Activated CD8-positive, alpha-beta T cell treated with anti-CD3 and anti-CD28 coated beads for 36 hours (primary cell): Measurements from ENCODE around the gene ZNF536. TPM values are rescaled to one million over a fixed set of nuclear protein-coding genes. Genes with fewer than 3 reads are reported as not detected.

Experiments
- ATAC-seq: fragments of 200-7000 bp; cut with Tn5 transposase; one replicate; pipeline ENCODE4 v1.10.0; 2021; ENCODE audit warnings: mild to moderate bottlenecking, moderate library complexity
- CTCF ChIA-PET: fragments of 350-600 bp; sonication (Branson Sonifier 250); formaldehyde crosslinking; loops from one replicate; lab custom pipeline; 2021; ENCODE audit warnings: antibody characterized with exemption; lab: Charles Lee
- POLR2A ChIA-PET: fragments of 350-600 bp; sonication (Branson Sonifier 250); formaldehyde crosslinking; loops from one replicate; lab custom pipeline; 2021; ENCODE audit warnings: antibody characterized with exemption; lab: Charles Lee
- DNase-seq: peaks from one replicate; pipeline ENCODE4 v3.0.0-alpha.2; 2020
- H3K27ac Mint-ChIP-seq: one replicate; pipeline ENCODE4 v1.8.0; 2021; ENCODE audit warnings: mild to moderate bottlenecking, mixed read lengths
- H3K27me3 Mint-ChIP-seq: one replicate; pipeline ENCODE4 v1.8.0; 2021; ENCODE audit warnings: mixed read lengths
- H3K36me3 Mint-ChIP-seq: one replicate; pipeline ENCODE4 v1.8.0; 2021; ENCODE audit warnings: low read depth, mixed read lengths
- H3K4me1 Mint-ChIP-seq: one replicate; pipeline ENCODE4 v1.8.0; 2021; ENCODE audit warnings: low read depth, mixed read lengths
- H3K4me3 Mint-ChIP-seq: one replicate; pipeline ENCODE4 v1.8.0; 2021; ENCODE audit warnings: mild to moderate bottlenecking, moderate library complexity, mixed read lengths
- H3K9me3 Mint-ChIP-seq: one replicate; pipeline ENCODE4 v1.8.0; 2021; ENCODE audit warnings: mixed read lengths
- CTCF ChIP-seq: fragments of 200-600 bp; IDR thresholded peaks from one replicate; pipeline ENCODE4 v1.8.0; 2022; ENCODE audit warnings: antibody characterized with exemption, mild to moderate bottlenecking
- intact Hi-C: fragments of 100-400 bp; cut with micrococcal nuclease; formaldehyde crosslinking; loops from one replicate; pipeline ENCODE4 v1.10.0; 2022
- total RNA-seq, 2 experiments: library from RNA; stranded (reverse); gene quantifications; one replicate each; pipeline ENCODE4 v1.2.3, GENCODE V29; 2021

Gene ZNF536
- total RNA-seq, 2 experiments from 2014 or later, result not detected

- TF ChIP-seq CTCF, result no peak
- ChIA-PET CTCF (no interaction called here), POLR2A (no interaction called here)
- intact Hi-C loops, result no loop called here
- ATAC-seq, result no peak
- Mint-ChIP-seq H3K4me3 (no peak overlapping the region), H3K36me3 (no peaks in the 10 kb centered on the region), H3K27me3 (no peaks in the 10 kb centered on the region), H3K4me1 (no peaks in the 10 kb centered on the region), H3K9me3 (no peaks in the 10 kb centered on the region), H3K27ac (no peak overlapping the region)
- no peak for DNase-seq
Measured at GRCh38 chr19:30549151-30549550, 177.0 kb downstream of the ZNF536 start.

GRCh38 chr19:30551271-30551670, 179.1 kb downstream of the ZNF536 start:
- Mint-ChIP-seq H3K27ac (no peak overlapping the region), H3K4me1 (no peaks in the 10 kb centered on the region), H3K9me3 (no peaks in the 10 kb centered on the region), H3K27me3 (no peaks in the 10 kb centered on the region), H3K36me3 (no peaks in the 10 kb centered on the region), H3K4me3 (no peak overlapping the region)
- TF ChIP-seq CTCF, result no peak
- intact Hi-C loops, result no loop called here
- ChIA-PET CTCF (interaction anchor here (0.8 kb wide), 1 partner anchor 99 kb away, joined by 3 read pairs; no protein-coding TSS in a partner anchor), POLR2A (no interaction called here)
- ATAC-seq, result no peak
- no peak for DNase-seq

- Mint-ChIP-seq H3K9me3 (no peaks in the 10 kb centered on the region), H3K36me3 (no peaks in the 10 kb centered on the region), H3K4me3 (no peak overlapping the region), H3K27me3 (peaks cover 2% of the 10 kb centered on the region), H3K4me1 (no peaks in the 10 kb centered on the region), H3K27ac (no peak overlapping the region)
- ATAC-seq (no peak), DNase-seq (no peak)
- intact Hi-C loops, result no loop called here
- ChIA-PET POLR2A (no interaction called here), CTCF (no interaction called here)
- TF ChIP-seq CTCF, result no peak
Measured at GRCh38 chr19:30552593-30552992, 180.4 kb downstream of the ZNF536 start.

- CTCF ChIA-PET, result no interaction called here
- H3K9me3 Mint-ChIP-seq, result no peaks in the 10 kb centered on the region
- H3K36me3 Mint-ChIP-seq, result no peaks in the 10 kb centered on the region
- DNase-seq (no peak), ATAC-seq (no peak)
- POLR2A ChIA-PET, result no interaction called here
- intact Hi-C loops, result no loop called here
- no peak overlapping the region for H3K4me3 Mint-ChIP-seq
- no peaks in the 10 kb centered on the region for H3K4me1 Mint-ChIP-seq
- peaks cover 2% of the 10 kb centered on the region for H3K27me3 Mint-ChIP-seq
- TF ChIP-seq CTCF, result no peak
- no peak overlapping the region for H3K27ac Mint-ChIP-seq
Measured at GRCh38 chr19:30555075-30555790, 183.0 kb downstream of the ZNF536 start.

GRCh38 chr19:30555791-30556110, 183.6 kb downstream of the ZNF536 start:
- no peak overlapping the region for H3K27ac Mint-ChIP-seq
- no peak for TF ChIP-seq CTCF
- H3K4me1 Mint-ChIP-seq, result no peaks in the 10 kb centered on the region
- H3K36me3 Mint-ChIP-seq, result no peaks in the 10 kb centered on the region
- DNase-seq, result no peak
- POLR2A ChIA-PET, result no interaction called here
- H3K4me3 Mint-ChIP-seq, result no peak overlapping the region
- no peak for ATAC-seq
- CTCF ChIA-PET, result no interaction called here
- no peaks in the 10 kb centered on the region for H3K9me3 Mint-ChIP-seq
- peaks cover 2% of the 10 kb centered on the region for H3K27me3 Mint-ChIP-seq
- intact Hi-C loops, result no loop called here
